SH-SY5Y (cell line): ENCODE measurements around the gene DNAJC1.

ENCODE experiments used
- GATA2 ChIP-seq: IDR thresholded peaks from 2 replicates; pipeline ENCODE4 v1.6.1; 2011; ENCODE audit warnings: mild to moderate bottlenecking, low read depth, low read length
- GATA3 ChIP-seq: IDR thresholded peaks from 2 replicates; pipeline ENCODE4 v1.6.1; 2011; ENCODE audit warnings: low read depth, mild to moderate bottlenecking, low read length, moderate library complexity

Gene DNAJC1

GRCh38 chr10:21910798-21911197 is 92.7 kb downstream of the DNAJC1 start:
- no peak for TF ChIP-seq GATA2
- TF ChIP-seq GATA3 = no peak

- TF ChIP-seq GATA3 = no peak
- no peak for TF ChIP-seq GATA2
These were observed 96.1 kb downstream of the DNAJC1 start for GRCh38 chr10:21907436-21907835.

- TF ChIP-seq GATA3 = no peak
- no peak for TF ChIP-seq GATA2
These were observed 98.6 kb downstream of the DNAJC1 start for GRCh38 chr10:21904930-21905329.

- TF ChIP-seq GATA2 = no peak
- TF ChIP-seq GATA3 = no peak
These were observed 103.8 kb downstream of the DNAJC1 start for GRCh38 chr10:21899736-21900135.

GRCh38 chr10:21895932-21896331 is 107.6 kb downstream of the DNAJC1 start:
- TF ChIP-seq GATA3 = no peak
- TF ChIP-seq GATA2 = no peak

GRCh38 chr10:21894648-21895342 is 108.7 kb downstream of the DNAJC1 start:
- TF ChIP-seq GATA2 (no peak), GATA3 (no peak)

- TF ChIP-seq GATA2 (no peak), GATA3 (no peak)
These were observed 112.1 kb downstream of the DNAJC1 start for GRCh38 chr10:21891439-21891838.

- TF ChIP-seq GATA2 = no peak
- no peak for TF ChIP-seq GATA3
These were observed 113.9 kb downstream of the DNAJC1 start for GRCh38 chr10:21889477-21890275.

- no peak for TF ChIP-seq GATA2
- no peak for TF ChIP-seq GATA3
These were observed 114.6 kb downstream of the DNAJC1 start for GRCh38 chr10:21888959-21889358.

- no peak for TF ChIP-seq GATA2
- no peak for TF ChIP-seq GATA3
These were observed 117.6 kb downstream of the DNAJC1 start for GRCh38 chr10:21885940-21886339.

- TF ChIP-seq GATA2 = no peak
- TF ChIP-seq GATA3 = no peak
These were observed 130.3 kb downstream of the DNAJC1 start for GRCh38 chr10:21873198-21873597.

- no peak for TF ChIP-seq GATA2
- TF ChIP-seq GATA3 = no peak
These were observed 132.7 kb downstream of the DNAJC1 start for GRCh38 chr10:21870849-21871248.

- TF ChIP-seq GATA3 = no peak
- TF ChIP-seq GATA2 = no peak
These were observed 142.8 kb downstream of the DNAJC1 start for GRCh38 chr10:21860718-21861117.

GRCh38 chr10:21858455-21858854 is 145.1 kb downstream of the DNAJC1 start:
- TF ChIP-seq GATA2 (peak; percentile 64; the same call in 1 of the 2 replicates), GATA3 (peak; percentile 62; the same call in 1 of the 2 replicates)

GRCh38 chr10:21849607-21850006 is 153.9 kb downstream of the DNAJC1 start:
- TF ChIP-seq GATA3 (no peak), GATA2 (no peak)

GRCh38 chr10:21843645-21844044 is 159.9 kb downstream of the DNAJC1 start:
- no peak for TF ChIP-seq GATA2
- no peak for TF ChIP-seq GATA3
